ENCODE data around the gene UBQLN1. TPM values are rescaled to one million over a fixed set of nuclear protein-coding genes. Genes with fewer than 3 reads are reported as not detected.

UBQLN1 gene
- polyA plus RNA-seq, 1 of the 3 experiments (the other 2 are of a cell fraction): 60.3 TPM

- Histone ChIP-seq H3F3A (replicated peaks; ENCODE audit: insufficient read depth) (no peaks in the 10 kb centered on the region), H4K20me1 (ENCODE audit: insufficient read depth) (no peaks in the 10 kb centered on the region), H3K9me2 (no peaks in the 10 kb centered on the region), H3K9me3 (no peaks in the 10 kb centered on the region), H3K36me3 (replicated peaks in 1 of 2; ENCODE audit: control insufficient read depth in 1 of 2, insufficient read depth in 2 of 2, low read length in 1 of 2) (peaks cover 52 to 54% of the 10 kb centered on the region in 2 experiments), H3K4me1 (ENCODE audit: control insufficient read depth in 1 of 2, insufficient read depth in 2 of 2, low read depth in 1 of 2, low read length in 1 of 2) (peaks cover 0 to 13% of the 10 kb centered on the region in 2 experiments; a peak in 3 of 4 replicates), H3K4me2 (no peak overlapping the region), H3K4me3 (ENCODE audit: low read depth in 2 of 2, low read length in 1 of 2) (no peak overlapping the region), H2AFZ (ENCODE audit: low read depth) (no peak overlapping the region), H3K27ac (ENCODE audit: low read depth in 2 of 2, low read length in 1 of 2) (no peak overlapping the region), H3K27me3 (ENCODE audit: insufficient read depth) (no peaks in the 10 kb centered on the region), H3K79me2 (ENCODE audit: insufficient read depth) (no peaks in the 10 kb centered on the region), H3K9ac (no peak overlapping the region)
- DNase-seq: no peak
- TF ChIP-seq TCF12 (IDR thresholded peaks at IDR 0.05) (no peak), ELF1 (IDR thresholded peaks at IDR 0.05) (no peak), RXRA (IDR thresholded peaks at IDR 0.05; ENCODE audit: borderline replicate concordance, low read depth) (no peak), CHD2 (IDR thresholded peaks at IDR 0.05; ENCODE audit: low read length, partially characterized antibody) (no peak), EZH2phosphoT487 (IDR thresholded peaks at IDR 0.05; ENCODE audit: borderline replicate concordance, low read depth) (no peak), FOXJ3 (CRISPR knock-in tag; IDR thresholded peaks at IDR 0.05) (no peak), MXI1 (IDR thresholded peaks at IDR 0.05; ENCODE audit: low read depth, low read length) (no peak), RFX5 (IDR thresholded peaks at IDR 0.05; ENCODE audit: low read length) (no peak), POLR2AphosphoS5 (IDR thresholded peaks at IDR 0.05; ENCODE audit: low read depth, low read length) (no peak)
- ChIA-PET CTCF (no interaction called here), POLR2A (no interaction called here)
- 96% methylated on average over 1 of the region's 1 CpG for WGBS (ENCODE audit: low lambda C conversion rate)
These were observed 55.3 kb downstream of the UBQLN1 start for GRCh38 chr9:83652433-83652832.

- Histone ChIP-seq H3K79me2 (ENCODE audit: insufficient read depth) (no peaks in the 10 kb centered on the region), H3K9me2 (no peaks in the 10 kb centered on the region), H3K27me3 (ENCODE audit: insufficient read depth) (no peaks in the 10 kb centered on the region), H3K27ac (ENCODE audit: low read depth in 2 of 2, low read length in 1 of 2) (no peak overlapping the region), H3K36me3 (replicated peaks in 1 of 2; ENCODE audit: control insufficient read depth in 1 of 2, insufficient read depth in 2 of 2, low read length in 1 of 2) (peaks cover 45 to 49% of the 10 kb centered on the region in 2 experiments), H3K4me3 (ENCODE audit: low read depth in 2 of 2, low read length in 1 of 2) (no peak overlapping the region), H3K4me2 (no peak overlapping the region), H3K4me1 (ENCODE audit: control insufficient read depth in 1 of 2, insufficient read depth in 2 of 2, low read depth in 1 of 2, low read length in 1 of 2) (peaks cover 0 to 13% of the 10 kb centered on the region in 2 experiments; a peak in 3 of 4 replicates), H2AFZ (ENCODE audit: low read depth) (no peak overlapping the region), H3K9me3 (no peaks in the 10 kb centered on the region), H3K9ac (no peak overlapping the region), H3F3A (replicated peaks; ENCODE audit: insufficient read depth) (no peaks in the 10 kb centered on the region), H4K20me1 (ENCODE audit: insufficient read depth) (no peaks in the 10 kb centered on the region)
- WGBS (ENCODE audit: low lambda C conversion rate): 93% methylated on average over 2 of the region's 2 CpGs
- TF ChIP-seq GABPA (IDR thresholded peaks at IDR 0.05; ENCODE audit: low read depth) (no peak), POLR2AphosphoS5 (IDR thresholded peaks at IDR 0.05; ENCODE audit: low read depth, low read length) (no peak), TEAD4 (IDR thresholded peaks at IDR 0.05; ENCODE audit: borderline replicate concordance, insufficient read depth) (no peak), JUND (IDR thresholded peaks at IDR 0.05) (no peak), RFX5 (IDR thresholded peaks at IDR 0.05; ENCODE audit: low read length) (no peak), EZH2phosphoT487 (IDR thresholded peaks at IDR 0.05; ENCODE audit: borderline replicate concordance, low read depth) (no peak), NFIC (IDR thresholded peaks at IDR 0.05; ENCODE audit: borderline replicate concordance) (no peak), MAX (IDR thresholded peaks at IDR 0.05; ENCODE audit: low read depth) (no peak)
- DNase-seq: no peak
- POLR2A ChIA-PET: no interaction called here
- CTCF ChIA-PET: no interaction called here
These were observed 56.2 kb downstream of the UBQLN1 start for GRCh38 chr9:83651558-83651957.
